ENCODE data around the gene IL32.

Gene IL32

GRCh38 chr16:3027983-3028715, 37.3 kb upstream of the IL32 start:
- H3K4me3 ChIP-seq (ENCODE audit: low read depth, low read length), result no peak overlapping the region

DNA sequence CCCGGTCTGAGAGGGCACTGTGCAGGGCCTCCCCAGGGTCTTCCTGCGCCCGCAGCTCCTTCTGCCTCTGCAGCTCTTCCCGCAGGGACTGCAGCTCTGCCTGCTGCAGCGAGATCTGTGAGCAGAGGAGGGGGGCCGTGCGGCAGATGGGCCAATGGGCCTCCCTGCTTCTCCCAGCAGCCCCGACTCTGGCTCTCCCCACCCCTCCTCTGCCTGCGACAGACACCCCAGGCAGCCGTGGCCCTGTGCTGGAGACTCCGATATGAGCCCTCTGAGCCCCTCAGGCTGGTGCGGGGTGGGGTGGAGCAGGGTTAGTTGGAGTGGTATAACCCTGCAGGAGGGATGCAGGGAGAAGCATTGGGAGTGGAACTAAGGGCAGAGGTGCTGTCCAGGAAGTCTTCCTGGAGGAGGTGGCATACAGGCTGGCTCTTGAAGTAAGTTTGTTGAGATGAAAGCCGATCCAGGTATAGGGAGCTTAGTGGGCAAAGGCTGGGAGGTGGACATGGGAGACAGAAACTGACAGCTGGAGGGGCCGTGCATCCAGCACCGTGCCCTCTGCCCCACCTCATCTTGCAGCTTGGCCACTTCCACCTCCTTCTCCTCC, 36.6 kb upstream of the IL32 start:
- no peak overlapping the region for H3K4me3 ChIP-seq (ENCODE audit: low read depth, low read length)

- H3K4me3 ChIP-seq (ENCODE audit: low read depth, low read length), result no peak overlapping the region
Measured at GRCh38 chr16:3029491-3030221, 35.8 kb upstream of the IL32 start.

GRCh38 chr16:3030222-3031212, 34.9 kb upstream of the IL32 start:
- no peak overlapping the region for H3K4me3 ChIP-seq (ENCODE audit: low read depth, low read length)

GRCh38 chr16:3032624-3033023, 32.8 kb upstream of the IL32 start:
- no peak overlapping the region for H3K4me3 ChIP-seq (ENCODE audit: low read depth, low read length)

DNA sequence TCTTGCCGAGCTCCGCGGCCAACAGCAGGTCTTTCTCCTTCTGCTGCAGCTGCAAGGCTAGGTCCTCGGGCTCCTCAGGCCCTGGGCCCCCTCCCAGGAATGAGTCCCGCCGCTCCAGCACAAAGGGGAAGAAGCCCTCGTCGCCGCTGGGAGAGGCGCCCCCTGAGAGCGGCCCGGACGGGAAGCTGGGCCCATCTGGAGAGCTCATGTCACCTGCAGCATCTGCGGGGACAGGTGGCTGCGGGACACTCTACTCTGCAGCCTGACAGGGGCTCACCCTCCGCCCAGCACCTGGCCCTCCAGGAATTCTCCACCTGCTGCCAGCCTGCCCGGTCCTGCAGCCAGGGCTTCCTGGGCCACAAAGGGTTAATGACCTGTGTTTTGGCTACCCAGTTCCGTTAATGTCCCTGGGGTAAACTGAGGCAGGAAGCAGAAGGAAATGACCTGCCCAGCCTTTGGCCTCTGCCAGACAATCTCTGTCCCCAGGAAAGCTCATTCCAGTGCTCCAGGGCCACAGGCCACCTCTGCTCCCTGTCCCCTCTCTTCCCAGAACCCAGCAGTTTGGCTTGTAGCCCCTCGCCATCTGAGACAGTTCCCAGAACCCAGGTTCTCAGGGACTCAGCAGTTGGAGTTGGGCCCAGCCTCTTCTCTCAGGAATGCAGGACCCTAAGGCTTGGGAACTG, 30.0 kb upstream of the IL32 start:
- H3K4me3 ChIP-seq (ENCODE audit: low read depth, low read length), result no peak overlapping the region

GRCh38 chr16:3035972-3036725, 29.3 kb upstream of the IL32 start:
- peak overlapping the region; percentile 58 for H3K4me3 ChIP-seq (ENCODE audit: low read depth, low read length)

DNA sequence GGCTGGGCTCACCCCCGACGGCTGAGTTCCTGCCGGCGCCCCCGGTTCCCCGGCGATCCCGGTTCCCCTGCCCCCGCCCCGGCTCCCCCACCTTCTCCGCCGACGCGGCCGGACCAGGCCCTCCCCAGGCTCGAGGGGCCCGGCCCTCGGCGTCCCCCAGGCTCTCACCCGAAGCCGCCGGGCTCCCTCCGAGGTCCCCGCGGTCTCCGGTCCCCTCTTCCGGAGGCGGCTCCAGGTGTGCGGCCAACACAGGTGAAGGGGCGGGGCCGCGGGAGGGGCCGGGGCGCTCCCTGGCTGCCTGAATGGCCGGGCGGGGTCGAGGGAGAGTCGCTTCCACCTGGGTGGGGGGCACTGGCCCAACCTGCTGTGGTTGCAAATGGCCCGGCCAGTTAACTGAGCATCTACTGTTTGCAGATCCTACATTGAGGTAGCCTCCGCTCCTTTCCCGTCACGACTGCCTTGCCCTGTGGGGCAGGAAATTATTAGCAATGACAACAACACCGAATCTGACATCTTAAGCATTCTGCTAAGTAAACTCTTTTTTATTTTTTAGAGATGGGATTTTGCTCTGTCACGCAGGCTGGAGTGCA, 28.6 kb upstream of the IL32 start, which contains the start of gene BICDL2:
TSS of gene BICDL2 (minus strand) at position 219 of the 590 bp plus-strand sequence. CDS start 1,448 bp downstream, outside the sequence.
- H3K4me3 ChIP-seq (ENCODE audit: low read depth, low read length), result peak within 1 kb of the TSS; percentile 58

- H3K4me3 ChIP-seq (ENCODE audit: low read depth, low read length), result no peak overlapping the region
Measured at GRCh38 chr16:3038256-3038655, 27.2 kb upstream of the IL32 start.

- H3K4me3 ChIP-seq (ENCODE audit: low read depth, low read length), result no peak overlapping the region
Measured at GRCh38 chr16:3038896-3039295, 26.5 kb upstream of the IL32 start.

DNA sequence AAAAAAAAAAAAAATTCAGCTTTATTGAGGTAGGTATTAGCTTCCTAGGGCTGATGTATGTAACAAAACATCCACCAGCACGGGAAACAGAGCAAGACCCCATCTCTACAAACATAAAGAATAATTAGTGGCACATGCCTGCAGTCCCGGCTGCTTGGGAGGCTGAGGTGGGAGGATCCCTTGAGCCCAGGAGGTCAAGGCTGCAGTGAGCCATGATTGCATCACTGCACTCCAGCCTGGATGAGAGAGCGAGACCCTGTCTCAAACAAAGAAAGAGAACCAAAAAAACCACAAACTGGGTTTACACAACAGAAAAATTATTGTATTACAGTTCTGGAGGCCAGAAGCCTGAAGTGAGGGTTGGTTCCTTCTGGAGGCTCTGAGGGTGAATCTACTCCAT, 23.1 kb upstream of the IL32 start:
- no peak overlapping the region for H3K4me3 ChIP-seq (ENCODE audit: low read depth, low read length)

GRCh38 chr16:3044708-3045107, 20.7 kb upstream of the IL32 start:
- peak overlapping the region; percentile 13 for H3K4me3 ChIP-seq (ENCODE audit: low read depth, low read length)

- peak within 1 kb of the TSS; percentile 67 for H3K4me3 ChIP-seq (ENCODE audit: low read depth, low read length)
Measured at GRCh38 chr16:3045758-3046640, 19.4 kb upstream of the IL32 start, which contains the start of gene MMP25. Gene MMP25 (plus strand): TSS chr16:3046561. CDS start chr16:3046918, 357 bp downstream.

DNA sequence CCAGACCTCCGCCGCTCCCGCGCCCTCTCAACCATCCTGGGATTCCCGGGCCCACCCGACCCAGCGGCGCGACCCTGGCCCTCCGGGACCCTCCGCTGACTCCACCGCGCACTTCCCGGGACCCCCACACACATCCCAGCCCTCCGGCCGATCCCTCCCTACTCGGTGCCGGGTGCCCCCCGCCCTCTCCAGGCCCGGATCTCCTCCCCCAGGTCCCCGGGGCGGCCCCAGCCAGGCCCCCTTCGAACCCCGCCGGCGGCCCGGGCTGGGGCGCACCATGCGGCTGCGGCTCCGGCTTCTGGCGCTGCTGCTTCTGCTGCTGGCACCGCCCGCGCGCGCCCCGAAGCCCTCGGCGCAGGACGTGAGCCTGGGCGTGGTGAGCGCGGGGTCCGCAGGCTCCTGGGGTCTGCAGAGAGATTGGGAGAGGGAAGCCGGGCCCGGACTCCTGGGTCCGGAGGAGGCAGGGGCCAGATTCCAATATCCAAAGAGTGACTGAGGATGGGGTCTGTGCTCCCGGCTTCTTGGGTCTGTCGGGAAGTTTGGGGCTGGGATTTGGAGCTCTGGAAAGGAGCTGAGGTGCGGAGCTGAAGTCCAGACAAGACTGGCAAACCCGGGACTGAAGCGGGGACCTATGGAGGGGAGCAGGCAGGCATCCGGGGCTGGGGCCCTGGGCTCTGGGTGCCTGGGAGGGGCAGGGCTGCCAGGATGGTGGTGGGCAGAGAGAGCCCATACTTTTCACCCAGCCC, 18.6 kb upstream of the IL32 start:
- H3K4me3 ChIP-seq (ENCODE audit: low read depth, low read length), result peak overlapping the region; percentile 67

DNA sequence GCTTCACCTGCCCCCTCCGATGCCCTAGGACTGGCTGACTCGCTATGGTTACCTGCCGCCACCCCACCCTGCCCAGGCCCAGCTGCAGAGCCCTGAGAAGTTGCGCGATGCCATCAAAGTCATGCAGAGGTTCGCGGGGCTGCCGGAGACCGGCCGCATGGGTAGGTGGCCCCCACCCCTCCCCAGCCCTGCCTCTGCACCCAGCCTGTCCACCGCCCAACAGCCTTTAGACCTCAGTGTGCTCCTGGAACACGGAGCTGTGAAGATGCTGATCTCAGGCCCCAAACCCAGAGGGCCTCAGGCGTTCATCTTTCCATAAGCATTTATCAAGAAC, 18.1 kb upstream of the IL32 start:
- H3K4me3 ChIP-seq (ENCODE audit: low read depth, low read length), result peak overlapping the region; percentile 67

DNA sequence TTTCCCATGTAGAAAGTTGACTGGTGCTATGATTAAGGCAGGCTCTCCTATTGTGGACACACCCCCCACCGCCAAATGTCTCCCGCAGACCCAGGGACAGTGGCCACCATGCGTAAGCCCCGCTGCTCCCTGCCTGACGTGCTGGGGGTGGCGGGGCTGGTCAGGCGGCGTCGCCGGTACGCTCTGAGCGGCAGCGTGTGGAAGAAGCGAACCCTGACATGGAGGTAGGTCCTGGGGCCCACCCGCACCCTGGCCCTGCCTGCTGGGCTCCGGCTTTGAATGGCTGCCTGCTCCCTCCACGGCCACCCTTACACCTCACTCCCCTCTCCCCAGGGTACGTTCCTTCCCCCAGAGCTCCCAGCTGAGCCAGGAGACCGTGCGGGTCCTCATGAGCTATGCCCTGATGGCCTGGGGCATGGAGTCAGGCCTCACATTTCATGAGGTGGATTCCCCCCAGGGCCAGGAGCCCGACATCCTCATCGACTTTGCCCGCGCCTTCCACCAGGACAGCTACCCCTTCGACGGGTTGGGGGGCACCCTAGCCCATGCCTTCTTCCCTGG, 15.4 kb upstream of the IL32 start:
- H3K4me3 ChIP-seq (ENCODE audit: low read depth, low read length), result no peak overlapping the region

DNA sequence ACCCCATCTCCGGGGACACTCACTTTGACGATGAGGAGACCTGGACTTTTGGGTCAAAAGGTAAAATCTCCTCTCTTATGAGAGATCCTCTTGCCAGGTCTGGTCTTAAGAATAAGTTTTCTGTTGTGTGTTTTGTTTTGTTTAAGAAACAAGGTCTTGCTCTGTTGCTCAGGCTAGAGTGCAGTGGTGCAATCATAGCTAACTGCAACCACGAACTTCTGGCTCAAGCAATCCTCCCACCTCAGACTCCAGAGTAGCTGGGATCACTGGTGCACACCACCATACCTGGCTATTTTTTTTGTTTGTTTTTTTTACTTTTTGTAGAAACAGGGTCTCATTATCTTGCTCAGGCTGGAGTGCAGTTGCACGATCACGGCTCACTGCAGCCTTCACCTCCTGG, 15.0 kb upstream of the IL32 start:
- H3K4me3 ChIP-seq (ENCODE audit: low read depth, low read length), result no peak overlapping the region

Data from iPS-11a (cell line).